GM19239 (cell line): ENCODE data around the gene TEAD1.

Experiments
- DNase-seq: peaks from one replicate; pipeline ENCODE4 v3.0.0; 2011; ENCODE audit warnings: low spot score; ENCODE audit not compliant: insufficient read length
- FAIRE-seq: peaks from 2 replicates; lab custom pipeline; 2011; peaks lifted over from hg19 to GRCh38; lab: Jason Lieb, UNC

TEAD1 gene

GRCh38 chr11:12989428-12990161, 315.4 kb downstream of the TEAD1 start:
- FAIRE-seq (no peak), DNase-seq (no peak)

GRCh38 chr11:12990162-12990480, 315.9 kb downstream of the TEAD1 start:
- DNase-seq (no peak), FAIRE-seq (no peak)

- DNase-seq (no peak), FAIRE-seq (no peak)
Observed at GRCh38 chr11:12991426-12991825, 317.2 kb downstream of the TEAD1 start.

GRCh38 chr11:12993626-12994025, 319.4 kb downstream of the TEAD1 start:
- DNase-seq (no peak), FAIRE-seq (no peak)
